NCI-H1105 (cell line): ENCODE measurements around the gene NT5DC2.

ENCODE experiments used
- DNase-seq: peaks from one replicate; lab custom pipeline; 2025; lab: John Stamatoyannopoulos, UW

Gene NT5DC2

DNA sequence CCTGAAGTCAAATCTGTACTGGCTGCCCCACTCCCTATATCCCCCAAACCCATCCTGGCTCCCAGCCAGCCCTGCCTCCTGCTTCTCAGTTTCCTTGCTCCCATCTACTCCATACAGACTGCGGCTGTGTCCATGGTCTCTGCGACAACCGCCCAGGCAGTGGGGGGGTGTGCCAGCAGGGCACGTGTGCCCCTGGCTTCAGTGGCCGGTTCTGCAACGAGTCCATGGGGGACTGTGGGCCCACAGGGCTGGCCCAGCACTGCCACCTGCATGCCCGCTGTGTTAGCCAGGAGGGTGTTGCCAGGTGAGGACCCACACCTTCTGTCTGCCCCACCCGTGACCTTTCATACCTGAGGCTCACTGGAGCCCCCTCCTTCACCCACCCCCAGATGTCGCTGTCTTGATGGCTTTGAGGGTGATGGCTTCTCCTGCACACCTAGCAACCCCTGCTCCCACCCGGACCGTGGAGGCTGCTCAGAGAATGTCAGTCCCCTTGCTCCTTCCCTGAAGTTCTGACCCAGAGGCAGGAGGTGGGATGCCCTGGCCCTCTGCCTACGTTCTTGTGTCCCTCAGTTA, 23.8 kb downstream of the NT5DC2 start:
- no peak for DNase-seq

DNA sequence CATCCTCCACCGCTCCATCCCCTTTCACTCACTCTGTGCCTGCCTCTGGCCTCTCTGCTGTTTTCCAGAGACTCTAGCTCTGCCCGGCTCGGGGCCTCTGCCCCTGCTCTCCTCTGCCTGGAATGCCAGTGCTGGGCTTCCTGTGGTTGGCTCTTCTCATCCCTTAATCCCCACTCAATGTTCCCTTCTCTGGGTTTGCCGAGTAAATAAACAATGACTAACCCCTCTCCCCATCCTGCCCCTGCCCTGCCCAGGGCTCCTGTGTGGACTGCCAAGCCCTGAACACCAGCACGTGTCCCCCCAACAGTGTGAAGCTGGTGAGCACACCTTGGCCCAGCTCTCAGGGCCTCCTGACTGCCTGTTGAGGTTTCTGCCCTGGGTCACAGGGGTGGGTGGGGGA, 26.3 kb downstream of the NT5DC2 start:
- DNase-seq, result no peak

DNA sequence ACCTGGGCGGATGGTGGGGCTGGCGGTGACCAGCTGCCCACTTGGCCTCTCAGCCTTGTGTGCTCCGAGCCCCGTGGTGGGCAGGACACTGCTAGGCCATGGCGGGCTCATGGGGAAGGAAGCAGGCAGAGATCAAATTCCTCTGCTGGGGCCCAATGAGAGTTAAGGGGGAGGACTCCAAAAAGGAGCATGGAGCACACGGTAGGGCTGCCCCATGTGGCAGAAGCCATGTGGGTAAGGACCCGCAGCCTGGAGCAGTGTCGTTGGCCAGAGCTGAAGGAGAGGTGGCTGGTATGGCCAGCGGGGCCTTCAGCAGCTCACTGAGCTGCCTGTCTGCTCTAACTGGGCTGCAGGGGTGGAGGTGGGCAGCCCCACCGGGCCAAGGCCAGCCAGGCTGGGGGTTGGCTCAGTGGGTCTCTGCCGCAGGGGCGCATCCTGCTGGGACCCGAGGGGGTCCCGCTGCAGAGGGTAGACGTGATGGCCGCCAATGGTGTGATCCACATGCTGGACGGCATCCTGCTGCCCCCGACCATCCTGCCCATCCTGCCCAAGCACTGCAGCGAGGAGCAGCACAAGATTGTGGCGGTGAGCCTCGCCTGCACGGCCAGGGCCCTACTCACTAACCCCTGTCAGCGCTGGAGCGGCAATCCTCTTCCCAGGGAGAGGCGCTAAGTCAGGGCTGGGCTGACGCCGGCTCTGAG, 27.2 kb downstream of the NT5DC2 start:
- no peak for DNase-seq

DNA sequence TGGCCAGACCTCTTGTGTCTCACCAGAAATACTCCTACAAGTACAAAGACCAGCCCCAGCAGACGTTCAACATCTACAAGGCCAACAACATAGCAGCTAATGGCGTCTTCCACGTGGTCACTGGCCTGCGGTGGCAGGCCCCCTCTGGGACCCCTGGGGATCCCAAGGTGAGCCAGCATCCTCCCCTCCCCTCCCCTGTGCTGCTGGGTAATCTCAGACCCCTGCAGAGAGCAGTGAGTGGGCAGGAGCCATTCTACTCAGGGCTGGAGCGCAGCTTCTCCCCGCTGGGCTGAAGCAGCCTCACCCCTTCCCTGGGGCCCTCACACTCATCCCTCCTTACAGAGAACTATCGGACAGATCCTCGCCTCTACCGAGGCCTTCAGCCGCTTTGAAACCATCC, 28.7 kb downstream of the NT5DC2 start:
- DNase-seq, result no peak

DNA sequence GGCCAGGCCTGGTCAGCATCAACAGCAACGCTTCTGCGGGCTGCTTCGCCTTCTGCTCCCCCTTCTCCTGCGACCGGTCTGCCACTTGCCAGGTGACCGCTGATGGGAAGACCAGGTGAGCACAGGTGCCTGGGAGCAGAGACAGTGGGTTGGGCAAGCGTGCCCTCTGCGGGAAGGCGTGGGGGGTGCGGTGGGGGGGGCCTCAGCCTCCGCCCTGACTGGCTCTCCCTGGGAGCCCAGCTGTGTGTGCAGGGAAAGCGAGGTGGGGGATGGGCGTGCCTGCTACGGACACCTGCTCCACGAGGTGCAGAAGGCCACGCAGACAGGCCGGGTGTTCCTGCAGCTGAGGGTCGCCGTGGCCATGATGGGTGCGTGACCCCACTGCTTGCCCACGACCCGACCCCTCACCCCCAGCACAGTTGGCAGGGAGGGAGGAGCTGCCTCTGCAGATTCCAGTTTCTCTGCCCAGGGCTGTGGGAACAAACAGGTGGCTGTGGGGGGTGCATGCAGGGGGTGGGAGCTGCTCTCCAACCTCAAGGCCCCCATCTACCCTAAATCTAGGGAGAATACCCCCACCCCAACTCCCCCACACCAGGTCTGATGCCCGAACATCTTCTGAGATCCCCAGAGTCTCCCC, 29.8 kb downstream of the NT5DC2 start:
- DNase-seq, result no peak

DNA sequence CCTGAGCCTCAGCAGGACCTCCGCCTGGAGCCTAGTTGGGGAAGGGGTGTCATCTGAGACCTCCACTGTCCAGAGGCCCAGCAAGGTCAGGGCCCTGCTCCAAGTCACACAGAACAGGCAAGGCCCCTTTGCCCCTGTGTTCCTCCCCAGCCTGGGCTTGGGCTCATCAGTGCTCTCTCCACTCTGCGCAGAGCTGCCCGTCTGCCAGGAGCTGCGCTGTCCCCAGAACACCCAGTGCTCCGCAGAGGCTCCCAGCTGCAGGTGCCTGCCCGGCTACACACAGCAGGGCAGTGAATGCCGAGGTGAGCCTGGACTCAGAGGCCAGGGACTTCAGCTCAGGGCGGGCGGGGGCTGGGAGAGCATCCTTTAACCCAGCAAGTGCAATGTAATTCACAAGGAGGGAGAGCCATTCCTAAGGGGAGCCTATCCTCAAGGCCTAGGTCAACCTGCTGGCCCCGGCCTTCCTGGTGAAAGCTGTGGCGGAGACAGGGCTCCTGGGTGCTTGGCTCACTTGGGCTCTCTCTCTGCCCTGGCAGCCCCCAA, 30.8 kb downstream of the NT5DC2 start:
- DNase-seq, result no peak

DNA sequence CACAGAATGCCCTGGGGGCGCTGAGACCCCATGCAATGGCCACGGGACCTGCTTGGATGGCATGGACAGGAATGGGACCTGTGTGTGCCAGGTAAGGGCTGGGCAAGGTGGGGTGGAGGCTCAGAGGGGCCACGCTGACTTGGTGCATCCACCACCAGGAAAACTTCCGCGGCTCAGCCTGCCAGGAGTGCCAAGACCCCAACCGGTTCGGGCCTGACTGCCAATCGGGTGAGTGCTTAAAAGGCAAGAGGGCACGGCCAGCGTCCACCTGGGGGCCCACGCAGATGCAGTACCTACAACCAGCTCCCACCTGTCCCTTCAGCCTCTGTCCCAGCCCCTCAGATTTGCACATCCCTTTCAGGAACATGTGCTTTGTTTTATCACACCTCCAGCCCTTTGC, 31.7 kb downstream of the NT5DC2 start:
- DNase-seq, result no peak

DNA sequence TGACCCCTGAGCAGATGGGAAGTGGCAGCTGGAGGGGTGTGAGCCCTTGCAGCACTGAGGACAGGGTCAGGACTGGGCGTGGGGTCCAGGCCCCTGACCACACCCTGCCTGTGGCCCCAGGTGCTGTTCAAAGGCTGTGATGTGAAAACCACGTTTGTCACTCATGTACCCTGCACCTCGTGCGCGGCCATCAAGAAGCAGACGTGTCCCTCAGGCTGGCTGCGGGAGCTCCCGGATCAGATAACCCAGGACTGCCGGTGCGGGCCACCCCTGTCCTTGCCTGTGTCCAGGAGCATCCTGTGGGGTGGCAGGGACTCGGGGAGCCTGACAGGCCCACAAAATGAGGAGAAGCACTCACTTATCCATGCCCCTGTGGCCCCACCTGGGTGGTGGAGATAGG, 32.6 kb downstream of the NT5DC2 start:
- DNase-seq, result no peak

DNA sequence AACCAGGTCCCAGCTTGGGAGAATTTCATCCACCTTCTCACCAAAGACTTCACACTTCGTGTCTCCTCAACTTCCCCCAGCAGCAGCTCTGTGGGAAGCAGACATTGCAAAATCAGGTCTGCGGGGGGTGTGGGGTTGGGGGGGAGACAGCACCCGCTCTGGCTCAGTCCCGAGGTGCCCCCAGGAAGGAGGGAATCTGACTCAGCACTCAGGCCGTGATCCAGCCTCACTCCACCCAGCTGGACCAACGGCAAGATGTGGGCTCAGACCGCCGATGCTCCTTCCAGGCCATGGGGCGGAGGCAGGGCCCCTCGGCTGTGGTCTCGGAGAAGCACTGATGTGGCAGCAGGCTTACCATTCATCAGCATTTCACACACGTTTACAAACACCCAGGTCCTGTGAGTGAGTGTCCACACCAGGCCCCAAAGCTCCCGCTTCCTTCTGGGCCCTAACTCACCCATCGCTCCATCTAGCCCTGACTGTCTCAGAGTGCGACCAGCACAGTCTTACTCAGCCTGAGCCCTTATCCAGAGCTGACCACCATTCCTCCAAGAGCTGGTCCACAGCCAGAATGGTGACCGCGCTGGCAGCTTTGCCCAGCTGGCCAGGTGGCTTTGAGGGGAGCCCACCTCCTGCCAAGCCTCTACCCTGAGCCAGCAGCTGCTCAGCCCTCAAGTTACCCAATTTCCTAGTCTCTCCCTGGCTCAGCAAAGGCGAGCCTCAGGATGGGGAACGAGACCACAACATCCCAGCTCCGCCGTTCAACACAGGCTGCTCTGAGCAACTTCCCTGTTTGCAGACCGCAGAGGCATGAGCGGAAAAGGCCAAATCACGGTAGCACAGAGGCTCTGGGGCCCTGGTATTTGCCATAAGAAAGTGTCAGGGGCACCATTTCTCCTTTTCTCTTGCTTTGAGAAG, 35.3 kb downstream of the NT5DC2 start:
- DNase-seq, result no peak

DNA sequence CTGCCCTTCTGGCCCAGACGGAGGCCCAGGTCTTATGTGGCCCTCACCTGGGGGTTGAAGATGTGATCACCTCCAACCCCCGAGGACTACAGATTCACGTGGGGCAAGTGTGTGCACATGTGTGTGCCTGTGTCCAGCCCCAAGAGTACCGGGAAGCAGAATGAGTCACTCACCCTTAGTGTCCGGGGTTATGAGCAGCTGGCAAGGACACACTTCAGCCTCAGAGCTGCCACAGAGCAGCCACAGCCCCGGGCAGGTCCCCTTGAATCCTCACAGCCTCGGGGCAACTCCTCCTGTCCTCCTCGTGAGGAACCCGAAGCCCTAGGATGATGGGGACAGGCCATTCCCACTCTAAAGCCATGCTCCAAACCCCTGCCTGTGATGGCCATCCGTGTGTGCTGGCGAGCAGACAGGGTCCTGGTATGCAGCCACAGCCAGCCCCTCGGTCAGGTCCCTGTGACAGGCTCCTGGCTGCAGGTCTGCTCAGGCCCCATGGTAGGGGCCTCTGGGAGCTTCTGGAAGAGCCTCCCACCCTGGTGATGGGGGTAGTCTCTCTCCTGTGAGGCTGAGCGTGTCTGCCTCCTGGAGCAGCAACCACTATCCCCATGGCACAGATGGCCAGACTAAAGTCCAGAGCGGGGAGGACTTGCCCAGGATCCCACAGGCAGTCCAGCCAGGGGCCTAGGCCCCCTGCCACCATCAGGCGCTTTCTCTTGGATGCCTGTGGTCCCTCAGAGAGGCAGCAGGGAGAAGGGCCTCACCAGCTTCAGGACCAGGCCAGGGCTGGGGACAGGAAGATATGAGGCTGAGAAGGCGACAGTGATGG, 37.7 kb downstream of the NT5DC2 start:
- DNase-seq, result no peak

DNA sequence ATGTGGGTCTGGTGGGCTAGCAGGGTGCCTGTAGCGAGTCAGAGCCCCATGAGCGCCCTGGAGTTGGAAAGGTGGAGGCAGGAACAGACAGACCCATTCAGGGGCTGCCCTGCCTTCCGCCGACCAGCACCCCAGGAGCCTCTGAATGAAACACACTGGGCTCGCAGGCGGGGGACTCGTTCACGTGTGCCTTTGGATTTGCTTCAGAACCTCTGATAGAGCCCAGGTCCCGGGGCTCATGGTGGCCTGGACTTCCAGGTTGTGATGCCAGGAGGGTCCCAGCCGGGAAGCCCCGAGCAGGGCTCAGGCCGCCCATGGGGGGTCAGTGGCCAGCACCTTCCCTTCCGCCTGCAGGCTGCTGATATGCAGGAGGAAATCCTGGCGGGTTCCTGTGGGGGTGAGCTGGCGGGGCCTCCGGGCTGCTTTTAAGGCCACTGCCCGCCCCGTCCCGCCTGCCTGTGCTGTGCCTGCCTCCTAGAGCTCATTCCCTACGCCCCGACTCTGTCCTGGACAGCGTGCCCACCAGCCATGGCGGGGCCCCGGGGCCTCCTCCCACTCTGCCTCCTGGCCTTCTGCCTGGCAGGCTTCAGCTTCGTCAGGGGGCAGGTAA, 38.7 kb downstream of the NT5DC2 start, which contains the start of gene STAB1:
Gene STAB1, plus strand, starts transcription at position 453 of the 610 bp plus-strand sequence. Its CDS starts 76 bp downstream, at position 529.
- no peak for DNase-seq

DNA sequence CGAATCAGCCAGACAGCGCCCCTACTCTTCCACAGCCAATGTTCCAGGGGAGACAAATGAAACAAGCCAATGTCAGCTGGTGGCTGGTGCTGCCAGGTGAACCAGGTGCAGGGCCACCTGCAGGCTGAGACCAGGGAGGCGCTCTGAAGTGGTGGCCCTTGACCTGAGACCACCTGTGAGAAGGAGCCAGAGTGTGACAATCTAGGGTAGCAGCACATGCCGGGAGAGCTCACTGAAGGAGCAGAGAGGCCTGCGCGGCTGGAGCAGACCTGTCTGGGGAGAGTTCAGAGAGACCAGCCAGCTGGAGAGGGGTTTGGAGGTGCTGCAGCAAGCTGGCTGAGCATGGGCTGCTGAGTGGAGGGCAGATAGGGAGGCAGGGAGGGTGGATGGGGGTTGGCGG, 39.2 kb downstream of the NT5DC2 start:
- DNase-seq, result peak; percentile 4

DNA sequence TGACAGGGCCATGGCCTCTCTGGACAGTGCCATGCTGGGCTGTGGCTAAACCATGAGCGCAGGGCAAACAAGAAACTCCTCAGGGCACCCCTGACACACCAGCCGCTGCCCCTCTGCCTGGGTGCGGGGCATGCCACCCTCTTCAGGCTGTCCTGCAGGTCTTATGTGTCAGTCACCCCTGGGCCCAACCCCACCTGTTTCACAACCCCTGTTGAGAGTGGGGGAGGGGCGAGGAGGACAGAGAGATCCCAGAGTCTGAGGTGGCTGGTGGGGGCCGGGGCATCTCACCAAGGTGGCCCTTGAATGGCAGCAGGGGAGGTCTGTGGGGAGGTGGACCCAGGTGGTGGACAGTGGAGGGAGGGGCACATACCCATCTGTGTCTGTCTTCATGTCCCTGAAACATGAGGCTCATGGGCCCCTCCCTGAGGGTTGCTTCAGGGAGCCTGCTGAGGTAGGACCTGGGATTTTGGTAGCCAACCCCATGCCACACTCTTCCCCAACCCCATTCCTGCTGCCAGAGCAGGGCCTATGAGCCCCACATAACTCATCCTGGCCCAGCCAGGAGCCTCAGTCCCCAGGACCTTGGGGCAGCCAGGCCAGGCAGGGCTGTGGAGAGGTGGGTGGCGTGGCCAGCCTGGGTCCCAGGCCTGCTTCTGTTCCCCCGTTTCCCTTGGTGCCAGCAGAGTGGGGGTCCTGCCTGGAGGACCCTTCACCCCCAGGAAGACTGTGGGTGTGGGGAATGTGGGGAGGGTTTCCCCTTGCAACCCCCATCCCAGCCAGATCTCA, 40.2 kb downstream of the NT5DC2 start:
- no peak for DNase-seq

DNA sequence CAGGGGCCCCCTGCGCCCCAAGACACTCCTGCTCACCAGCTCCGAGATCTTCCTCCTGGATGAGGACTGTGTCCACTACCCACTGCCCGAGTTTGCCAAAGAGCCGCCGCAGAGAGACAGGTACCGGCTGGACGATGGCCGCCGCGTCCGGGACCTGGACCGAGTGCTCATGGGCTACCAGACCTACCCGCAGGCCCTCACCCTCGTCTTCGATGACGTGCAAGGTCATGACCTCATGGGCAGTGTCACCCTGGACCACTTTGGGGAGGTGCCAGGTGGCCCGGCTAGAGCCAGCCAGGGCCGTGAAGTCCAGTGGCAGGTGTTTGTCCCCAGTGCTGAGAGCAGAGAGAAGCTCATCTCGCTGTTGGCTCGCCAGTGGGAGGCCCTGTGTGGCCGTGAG, 41.6 kb downstream of the NT5DC2 start:
- DNase-seq, result no peak

DNA sequence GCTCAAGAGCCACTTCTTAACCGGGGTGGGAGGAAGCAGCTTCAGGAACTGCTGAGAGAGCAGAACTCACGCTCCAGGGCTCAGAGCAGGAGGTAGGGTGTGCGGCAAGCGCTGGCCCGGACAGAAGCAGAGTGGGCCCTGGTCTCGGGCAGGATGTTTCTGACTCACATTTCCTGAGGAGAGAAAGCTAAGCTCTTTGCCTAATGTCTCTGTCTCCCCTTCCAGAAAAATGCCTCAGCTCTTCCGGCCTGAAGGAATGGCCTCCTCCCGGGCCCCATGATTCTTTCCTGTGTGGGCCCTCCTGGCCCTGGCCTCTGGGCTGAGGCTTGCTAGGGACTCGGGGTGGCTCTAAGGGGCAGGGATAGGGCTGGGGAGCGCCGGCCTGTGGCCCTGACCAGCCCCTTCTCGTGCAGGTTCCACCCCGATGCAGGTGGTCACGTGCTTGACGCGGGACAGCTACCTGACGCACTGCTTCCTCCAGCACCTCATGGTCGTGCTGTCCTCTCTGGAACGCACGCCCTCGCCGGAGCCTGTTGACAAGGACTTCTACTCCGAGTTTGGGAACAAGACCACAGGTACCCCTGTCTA, 42.6 kb downstream of the NT5DC2 start:
- DNase-seq, result no peak

DNA sequence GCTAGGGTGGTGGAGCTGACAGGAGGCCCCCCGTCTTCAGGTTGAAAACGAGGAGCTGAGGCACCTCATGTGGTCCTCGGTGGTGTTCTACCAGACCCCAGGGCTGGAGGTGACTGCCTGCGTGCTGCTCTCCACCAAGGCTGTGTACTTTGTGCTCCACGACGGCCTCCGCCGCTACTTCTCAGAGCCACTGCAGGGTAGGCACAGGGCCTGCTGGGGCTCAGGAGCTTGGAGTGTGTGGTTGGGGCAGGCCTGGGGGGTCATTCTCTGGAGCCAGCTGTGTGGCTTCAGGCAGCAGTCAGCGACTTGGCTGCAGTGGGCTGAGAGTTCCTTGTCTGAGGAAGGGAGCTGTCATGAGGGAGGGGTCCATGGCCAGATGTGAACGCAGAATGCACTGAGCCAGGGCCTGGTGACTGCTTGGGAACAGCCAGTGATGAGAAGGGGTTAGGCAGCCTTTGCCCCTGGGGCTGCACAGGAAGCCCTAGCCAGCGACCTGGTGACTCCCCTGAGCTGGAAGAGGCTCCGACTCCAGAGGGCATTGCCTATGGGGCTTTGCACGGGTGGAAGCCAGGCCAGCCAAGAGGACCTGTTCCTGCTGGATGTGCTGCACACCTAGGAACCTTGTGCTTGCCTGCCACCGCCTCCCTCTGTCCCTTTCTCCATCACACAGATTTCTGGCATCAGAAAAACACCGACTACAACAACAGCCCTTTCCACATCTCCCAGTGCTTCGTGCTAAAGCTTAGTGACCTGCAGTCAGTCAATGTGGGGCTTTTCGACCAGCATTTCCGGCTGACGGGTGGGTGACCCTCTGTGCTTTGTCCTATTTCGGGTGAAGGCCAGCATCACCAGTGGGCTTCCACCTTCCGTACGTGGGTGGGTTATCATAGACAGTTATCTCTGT, 43.4 kb downstream of the NT5DC2 start:
- DNase-seq, result no peak

DNA sequence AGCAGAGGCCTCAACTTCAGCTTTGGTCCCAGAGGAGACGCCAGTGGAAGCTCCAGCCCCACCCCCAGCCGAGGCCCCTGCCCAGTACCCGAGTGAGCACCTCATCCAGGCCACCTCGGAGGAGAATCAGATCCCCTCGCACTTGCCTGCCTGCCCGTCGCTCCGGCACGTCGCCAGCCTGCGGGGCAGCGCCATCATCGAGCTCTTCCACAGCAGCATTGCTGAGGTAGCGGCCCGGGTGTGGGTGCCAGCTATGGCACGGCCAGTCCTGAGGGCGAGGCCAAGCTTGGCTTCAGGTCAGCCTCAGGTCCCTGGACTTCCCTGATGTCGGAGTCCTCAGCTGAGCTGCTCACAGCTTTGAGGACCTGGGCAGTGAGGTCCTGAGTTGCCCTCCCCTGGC, 44.2 kb downstream of the NT5DC2 start:
- DNase-seq, result no peak

DNA sequence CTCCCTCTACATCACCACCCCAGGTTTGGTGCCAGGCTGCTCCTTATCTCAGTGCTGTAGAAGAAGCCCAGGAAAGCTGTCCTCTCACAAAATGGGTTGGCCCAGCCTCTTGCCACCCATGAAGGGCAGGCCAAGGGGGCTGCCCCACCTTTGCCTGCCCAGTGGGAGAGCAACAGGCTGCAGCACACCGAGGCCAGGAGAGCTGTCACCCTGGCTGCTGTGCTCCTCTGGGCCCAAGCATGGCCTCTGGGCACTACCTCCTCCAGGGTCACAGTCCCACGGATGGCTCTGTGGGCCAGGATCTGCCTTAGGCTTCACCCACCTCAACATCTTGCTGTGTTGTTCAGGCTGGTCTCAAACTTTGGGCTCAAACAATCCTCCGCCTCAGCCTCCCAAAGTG, 44.9 kb downstream of the NT5DC2 start:
- DNase-seq, result no peak
